CD14-positive monocyte (primary cell): ENCODE results near the gene GLIS2. TPM values are rescaled to one million over a fixed set of nuclear protein-coding genes. Genes with fewer than 3 reads are reported as not detected.
A peak's percentile ranks its signal among the peaks of the same experiment; 100 is the strongest.

ENCODE experiments used
- DNase-seq, 3 donors: peaks; one replicate each; pipeline ENCODE4 v3.0.0-alpha.2; 2011 to 2022
- H2AFZ ChIP-seq: 2 replicates; pipeline ENCODE4 v1.6.0; 2012; ENCODE audit warnings: mild to moderate bottlenecking, low read depth, low read length, inconsistent platforms; ENCODE audit not compliant: insufficient read depth, poor library complexity, severe bottlenecking
- H3K27ac ChIP-seq, 2 donors: 1 replicate in 1 of 2; 2 replicates in 1 of 2; pipeline ENCODE4 v1.5.1; 2012 to 2013; ENCODE audit warnings: low read length in 2 of 2, control low read depth in 1 of 2, inconsistent platforms in 1 of 2, low read depth in 1 of 2, mild to moderate bottlenecking in 1 of 2
- H3K27me3 ChIP-seq, 2 donors: one replicate each; pipeline versions ENCODE4 v1.6.0 to v1.6.1; 2011 to 2013; ENCODE audit warnings: low read length in 2 of 2; ENCODE audit not compliant: control insufficient read depth in 2 of 2, insufficient read depth in 2 of 2
- H3K36me3 ChIP-seq, 2 donors: replicated peaks in 1 of 2; 1 replicate in 1 of 2; 2 replicates in 1 of 2; pipeline versions ENCODE4 v1.5.1 to v1.6.1; 2012 to 2013; ENCODE audit warnings: low read length in 2 of 2, control low read depth in 1 of 2, inconsistent platforms in 1 of 2, mild to moderate bottlenecking in 1 of 2; ENCODE audit not compliant: insufficient read depth in 2 of 2, control insufficient read depth in 1 of 2
- H3K4me1 ChIP-seq, 2 donors: 1 replicate in 1 of 2; 2 replicates in 1 of 2; pipeline versions ENCODE4 v1.5.1 to v1.6.1; 2012 to 2013; ENCODE audit warnings: low read length in 2 of 2, control low read depth in 1 of 2, inconsistent platforms in 1 of 2, mild to moderate bottlenecking in 1 of 2, moderate library complexity in 1 of 2; ENCODE audit not compliant: insufficient read depth in 2 of 2, control insufficient read depth in 1 of 2
- H3K4me2 ChIP-seq: replicated peaks from 2 replicates; pipeline ENCODE3; 2012; ENCODE audit warnings: low read length, moderate library complexity, mild to moderate bottlenecking; ENCODE audit not compliant: poor library complexity, severe bottlenecking; ENCODE audit errors: extremely low read depth
- H3K4me3 ChIP-seq, 3 experiments: fragments of 200-600 bp in 1 of 3; sonication (generic) in 1 of 3; replicated peaks in 1 of 3; 1 replicate in 2 of 3; 2 replicates in 1 of 3; pipeline ENCODE4 v1.5.1; 2011 to 2013; ENCODE audit warnings: low read length in 3 of 3, mild to moderate bottlenecking in 3 of 3, control low read depth in 2 of 3, low read depth in 2 of 3, inconsistent platforms in 1 of 3, moderate library complexity in 1 of 3
- H3K79me2 ChIP-seq: 2 replicates; pipeline ENCODE4 v1.6.0; 2012; ENCODE audit warnings: mild to moderate bottlenecking, control low read depth, inconsistent platforms, low read length, moderate library complexity; ENCODE audit not compliant: insufficient read depth
- H3K9ac ChIP-seq: 2 replicates; pipeline ENCODE4 v1.6.0; 2017; ENCODE audit warnings: low read length, mild to moderate bottlenecking; ENCODE audit not compliant: insufficient read depth, poor library complexity, severe bottlenecking
- H3K9me3 ChIP-seq, 2 donors: replicated peaks in 1 of 2; 1 replicate in 1 of 2; 2 replicates in 1 of 2; pipeline versions ENCODE4 v1.5.1 to v1.6.1; 2012 to 2013; ENCODE audit warnings: low read length in 2 of 2, control low read depth in 1 of 2; ENCODE audit not compliant: control insufficient read depth in 1 of 2, insufficient read depth in 1 of 2
- H4K20me1 ChIP-seq: 2 replicates; pipeline ENCODE4 v1.6.0; 2012; ENCODE audit warnings: mild to moderate bottlenecking, low read length, control low read depth, moderate library complexity; ENCODE audit not compliant: insufficient read depth
- H3K27ac Mint-ChIP-seq, 7 donors: one replicate each; pipeline ENCODE4 v1.8.0; 2020; ENCODE audit warnings: mild to moderate bottlenecking in 7 of 7, mixed read lengths in 7 of 7, moderate library complexity in 6 of 7, inconsistent platforms in 2 of 7
- H3K27me3 Mint-ChIP-seq, 3 donors: one replicate each; pipeline ENCODE4 v1.8.0; 2021 to 2022; ENCODE audit warnings: low read depth in 3 of 3, mild to moderate bottlenecking in 3 of 3, mixed read lengths in 3 of 3, moderate library complexity in 3 of 3, inconsistent platforms in 1 of 3
- H3K36me3 Mint-ChIP-seq, 2 donors: one replicate each; pipeline ENCODE4 v1.8.0; 2020; ENCODE audit warnings: mixed read lengths in 2 of 2, inconsistent platforms in 1 of 2, mild to moderate bottlenecking in 1 of 2
- H3K4me1 Mint-ChIP-seq: one replicate; pipeline ENCODE4 v1.8.0; 2020; ENCODE audit warnings: mild to moderate bottlenecking, mixed read lengths
- H3K4me3 Mint-ChIP-seq, 2 donors: one replicate each; pipeline ENCODE4 v1.8.0; 2020; ENCODE audit warnings: mild to moderate bottlenecking in 2 of 2, mixed read lengths in 2 of 2, moderate library complexity in 1 of 2
- H3K9me3 Mint-ChIP-seq, 7 donors: one replicate each; pipeline ENCODE4 v1.8.0; 2020 to 2022; ENCODE audit warnings: mixed read lengths in 7 of 7, mild to moderate bottlenecking in 6 of 7, moderate library complexity in 6 of 7, inconsistent platforms in 2 of 7
- CTCF ChIP-seq: fragments of 200-600 bp; IDR thresholded peaks from one replicate; pipeline ENCODE4 v1.8.0; 2022; ENCODE audit warnings: antibody characterized with exemption, mild to moderate bottlenecking
- WGBS: methylation state at CpG from one replicate; pipeline ENCODE4 v1.1.5; 2013; ENCODE audit warnings: missing lambda C conversion rate; ENCODE audit not compliant: insufficient coverage; 5-methylcytosine and 5-hydroxymethylcytosine counted together
- intact Hi-C, 2 donors: fragments of 100-400 bp; cut with micrococcal nuclease; formaldehyde crosslinking; loops; one replicate each; pipeline versions ENCODE4 v1.15.0 to v1.15.1; 2023
- polyA plus RNA-seq, 3 donors: library from polyadenylated mRNA; depleted of rRNA in 1 of 3; unstranded in 2 of 3; stranded (reverse) in 1 of 3; fragments of 300-500 nt in 2 of 3; fragments of >200 nt in 1 of 3; fragmentation: Illumina TruSeq in 2 of 3; gene quantifications; 1 replicate in 2 of 3; 2 replicates in 1 of 3; pipeline ENCODE4 v1.2.3, GENCODE V29; 2012 to 2021

GLIS2 gene
- polyA plus RNA-seq, 3 donors: 0.03 TPM; not detected in 2

DNA sequence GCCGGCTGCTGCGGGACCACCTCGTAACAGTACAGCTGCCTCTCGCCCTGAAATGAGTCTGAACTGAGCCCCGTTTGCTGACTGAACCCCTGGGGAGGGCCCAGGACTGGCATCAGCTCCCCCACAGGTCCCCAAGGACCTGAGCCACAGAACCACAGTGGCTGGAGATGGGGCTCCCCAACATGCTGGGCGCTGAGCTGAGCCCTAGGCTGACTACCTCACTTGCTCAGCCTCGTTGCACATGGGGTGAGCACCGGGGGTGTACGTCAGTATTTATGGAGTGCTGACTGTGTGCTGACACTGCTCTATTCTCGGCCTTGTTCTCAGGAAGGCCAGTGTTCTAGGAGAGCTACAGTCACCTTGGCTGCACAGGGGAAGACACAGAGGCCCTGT is 49.1 kb downstream of the GLIS2 start:
- no peak for TF ChIP-seq CTCF
- Histone ChIP-seq H3K79me2 (peaks cover 6% of the 10 kb centered on the region), H3K27ac (no peak overlapping the region), H3K9me3 (no peaks in the 10 kb centered on the region), H3K4me2 (no peak overlapping the region), H3K9ac (no peak overlapping the region), H3K4me3 (no peak overlapping the region), H2AFZ (no peak overlapping the region), H3K4me1 (no peaks in the 10 kb centered on the region), H3K27me3 (no peaks in the 10 kb centered on the region), H3K36me3 (peaks cover 77 to 97% of the 10 kb centered on the region in 2 donors), H4K20me1 (peaks cover 93% of the 10 kb centered on the region)
- Mint-ChIP-seq H3K27ac (peak overlapping the region in 1 of 7 donors; percentile 33), H3K27me3 (peaks cover 0 to 2% (median 1%) of the 10 kb centered on the region in 3 donors), H3K36me3 (peaks cover 55 to 91% of the 10 kb centered on the region in 2 donors), H3K4me3 (no peak overlapping the region), H3K4me1 (no peaks in the 10 kb centered on the region), H3K9me3 (no peaks in the 10 kb centered on the region)
- 95% methylated on average over 9 of the region's 10 CpGs for WGBS
- no peak for DNase-seq
- intact Hi-C loops: no loop called here

DNA sequence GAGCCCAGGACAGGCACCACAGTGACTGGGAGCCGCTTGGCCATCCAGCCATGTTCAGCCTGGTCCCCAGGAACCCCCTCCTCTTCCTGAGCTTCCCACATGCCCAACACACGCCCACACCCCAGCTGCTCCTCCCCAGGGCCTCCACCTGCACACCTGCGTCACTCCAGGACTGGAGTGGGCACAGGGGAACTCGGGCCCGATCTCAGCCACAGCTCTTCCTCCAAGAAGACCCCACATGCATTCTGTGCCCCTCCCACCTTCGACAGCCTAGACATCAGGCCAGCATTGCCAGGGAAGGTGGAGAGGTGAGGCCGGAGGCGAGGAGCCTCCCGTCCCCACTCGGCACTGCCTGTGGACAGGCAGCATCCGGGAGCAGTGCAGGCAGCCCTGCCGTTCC is 49.7 kb downstream of the GLIS2 start:
- Histone ChIP-seq H3K36me3 (peaks cover 72 to 97% of the 10 kb centered on the region in 2 donors), H4K20me1 (peaks cover 93% of the 10 kb centered on the region), H3K27ac (no peak overlapping the region), H3K4me1 (no peaks in the 10 kb centered on the region), H3K79me2 (peaks cover 12% of the 10 kb centered on the region), H3K27me3 (no peaks in the 10 kb centered on the region), H3K9ac (no peak overlapping the region), H3K4me3 (no peak overlapping the region), H2AFZ (no peak overlapping the region), H3K4me2 (no peak overlapping the region), H3K9me3 (no peaks in the 10 kb centered on the region)
- intact Hi-C loops: no loop called here
- Mint-ChIP-seq H3K36me3 (peaks cover 53 to 89% of the 10 kb centered on the region in 2 donors), H3K27me3 (peaks cover 0 to 2% (median 1%) of the 10 kb centered on the region in 3 donors), H3K9me3 (no peaks in the 10 kb centered on the region), H3K27ac (no peak overlapping the region), H3K4me3 (no peak overlapping the region), H3K4me1 (no peaks in the 10 kb centered on the region)
- DNase-seq: no peak
- TF ChIP-seq CTCF: no peak
- WGBS: 100% methylated on average over 6 of the region's 12 CpGs
